GM19324 (cell line): ENCODE data around the gene PIP4P1.
"Not testable (repeated sequence)": the region's sequence is repeated elsewhere in the genome, so short reads cannot be mapped to it uniquely, and the experiment has no call there.

ENCODE experiments used
- ATAC-seq: cut with Tn5 transposase; IDR thresholded peaks from one replicate; pipeline ENCODE4 v1.9.1; 2021; ENCODE audit warnings: mild to moderate bottlenecking, moderate library complexity; ENCODE audit not compliant: unreplicated experiment, low FRiP score

The PIP4P1 gene

GRCh38 chr14:20461225-20462141 is at the start of gene PIP4P1:
Gene PIP4P1, minus strand, starts transcription at chr14:20461434. Its CDS starts 109 bp downstream, at chr14:20461325.
- peak; percentile 95 for ATAC-seq

- ATAC-seq: no peak
These were observed 47.1 kb upstream of the PIP4P1 start for GRCh38 chr14:20508367-20508766.

- not testable (repeated sequence) for ATAC-seq
These were observed 46.3 kb upstream of the PIP4P1 start for GRCh38 chr14:20507537-20507936.

GRCh38 chr14:20506752-20507151 is 45.5 kb upstream of the PIP4P1 start:
- ATAC-seq: not testable (repeated sequence)

- ATAC-seq: not testable (repeated sequence)
These were observed 45.0 kb upstream of the PIP4P1 start for GRCh38 chr14:20506276-20506675.

GRCh38 chr14:20503898-20504297 is 42.7 kb upstream of the PIP4P1 start:
- ATAC-seq: no peak

DNA sequence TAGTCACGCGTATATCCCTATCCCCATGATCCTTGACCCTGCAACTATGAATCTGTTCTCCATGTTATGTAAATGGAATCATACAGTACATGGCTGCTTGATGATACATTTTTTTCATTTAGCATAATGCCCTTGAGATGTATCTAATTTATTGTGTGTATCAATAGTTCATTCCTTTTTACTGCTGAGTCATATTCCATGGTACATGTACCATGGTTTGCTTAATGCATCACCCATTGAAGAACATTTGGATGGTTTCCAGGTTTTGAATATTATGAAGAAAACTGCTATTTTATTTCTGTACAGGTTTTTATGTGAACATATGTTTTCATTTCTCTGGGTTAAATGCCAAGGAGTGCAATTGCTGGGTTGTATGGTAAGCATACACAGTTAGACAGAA is 40.1 kb upstream of the PIP4P1 start:
- ATAC-seq: no peak

DNA sequence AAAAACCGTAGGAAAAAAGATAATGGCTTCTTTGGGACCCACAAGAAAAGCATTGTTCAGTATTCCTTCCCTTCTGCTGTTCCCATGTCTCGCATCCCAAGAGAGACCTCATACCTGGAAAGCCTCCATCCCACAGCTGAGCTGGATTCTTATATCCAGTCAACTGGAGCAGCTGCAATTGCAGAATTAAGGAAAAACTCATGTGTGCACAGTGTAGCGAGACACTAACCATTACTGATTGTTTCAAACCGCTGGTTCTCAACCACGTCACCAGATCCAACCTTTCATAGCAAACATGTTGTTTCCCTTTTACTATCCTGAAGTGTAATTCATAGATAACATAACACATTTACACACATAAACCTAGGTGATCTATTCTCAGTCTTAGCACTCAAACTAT is 38.6 kb upstream of the PIP4P1 start:
- ATAC-seq: no peak

GRCh38 chr14:20499108-20499507 is 37.9 kb upstream of the PIP4P1 start:
- ATAC-seq: no peak

GRCh38 chr14:20498622-20499021 is 37.4 kb upstream of the PIP4P1 start:
- no peak for ATAC-seq

DNA sequence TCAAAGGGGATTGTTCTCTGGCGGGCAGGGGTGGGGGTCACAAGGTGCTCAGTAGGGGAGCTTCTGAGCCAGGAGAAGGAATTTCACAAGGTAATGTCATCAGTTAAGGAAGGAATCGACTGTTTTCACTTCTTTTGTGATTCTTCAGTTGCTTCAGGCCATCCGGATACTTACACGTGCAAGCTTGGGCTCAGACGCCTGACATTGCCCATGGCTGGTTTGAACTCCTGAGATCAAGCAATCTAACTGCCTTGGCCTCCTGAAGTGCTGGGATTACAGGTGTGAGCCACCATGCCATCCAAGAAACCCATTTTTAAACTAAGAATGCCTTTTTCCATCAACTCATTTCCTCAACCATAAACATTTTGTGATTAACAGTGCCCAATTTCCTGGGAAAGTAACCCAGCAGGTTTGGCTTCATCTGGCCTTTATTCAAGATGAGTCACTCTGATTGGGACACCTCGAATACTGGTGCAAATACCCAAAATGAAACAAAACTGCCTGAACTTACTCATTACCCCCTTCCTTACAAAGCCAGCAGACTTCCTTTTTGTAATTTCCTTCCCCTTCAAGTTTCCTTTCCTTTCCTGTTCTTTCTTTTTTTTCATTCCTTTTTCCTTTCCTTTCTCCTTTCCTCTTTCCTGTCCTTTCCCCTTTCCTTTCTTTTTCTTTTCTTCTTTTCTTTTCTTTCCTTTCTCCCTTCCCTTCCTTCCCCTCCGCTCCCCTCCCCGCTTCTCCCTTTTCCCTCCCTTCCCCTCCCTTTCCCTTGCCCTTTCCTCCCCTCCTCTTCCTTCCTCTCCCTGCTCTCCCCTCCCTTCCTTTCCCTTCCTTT is 33.9 kb upstream of the PIP4P1 start:
- no peak for ATAC-seq

- no peak for ATAC-seq
These were observed 32.4 kb upstream of the PIP4P1 start for GRCh38 chr14:20493634-20494033.

DNA sequence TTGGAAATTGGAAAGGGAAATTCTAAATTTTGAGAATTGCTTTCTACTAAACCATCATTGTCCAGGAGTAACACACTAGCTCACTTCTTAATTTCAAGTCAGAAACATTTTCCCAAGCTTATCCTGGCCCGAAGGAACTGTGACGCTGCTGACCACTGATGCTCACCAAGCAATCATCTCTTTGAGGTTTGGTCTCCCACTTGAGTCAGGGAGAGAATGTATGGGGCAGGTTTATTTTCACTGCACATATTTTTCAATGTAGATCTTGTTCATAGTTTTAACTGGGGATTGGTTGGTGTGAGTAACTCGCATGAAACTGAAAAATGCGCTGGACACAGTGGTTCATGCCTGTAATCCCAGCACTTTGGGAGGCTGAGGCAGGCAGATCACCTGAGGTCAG is 31.3 kb upstream of the PIP4P1 start:
- ATAC-seq: no peak

DNA sequence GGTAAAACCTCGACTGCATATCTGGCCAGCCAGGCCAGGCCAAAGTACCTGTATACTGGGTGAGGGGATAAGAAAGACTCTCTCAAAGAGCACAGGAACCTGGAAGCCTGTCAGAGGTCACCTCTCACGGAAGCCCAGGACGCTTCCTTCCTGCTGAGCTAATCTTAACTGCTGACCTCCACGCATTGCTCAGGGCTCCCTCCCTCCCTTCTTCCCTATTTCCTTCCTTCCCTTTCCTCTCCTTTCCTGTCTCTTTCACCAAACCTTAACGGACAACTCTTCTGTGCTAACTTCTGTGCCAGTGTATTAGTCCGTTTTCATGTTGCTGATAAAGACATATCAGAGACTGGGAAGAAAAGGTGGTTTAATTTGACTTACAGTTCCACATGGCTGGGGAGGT is 29.3 kb upstream of the PIP4P1 start:
- ATAC-seq: no peak

DNA sequence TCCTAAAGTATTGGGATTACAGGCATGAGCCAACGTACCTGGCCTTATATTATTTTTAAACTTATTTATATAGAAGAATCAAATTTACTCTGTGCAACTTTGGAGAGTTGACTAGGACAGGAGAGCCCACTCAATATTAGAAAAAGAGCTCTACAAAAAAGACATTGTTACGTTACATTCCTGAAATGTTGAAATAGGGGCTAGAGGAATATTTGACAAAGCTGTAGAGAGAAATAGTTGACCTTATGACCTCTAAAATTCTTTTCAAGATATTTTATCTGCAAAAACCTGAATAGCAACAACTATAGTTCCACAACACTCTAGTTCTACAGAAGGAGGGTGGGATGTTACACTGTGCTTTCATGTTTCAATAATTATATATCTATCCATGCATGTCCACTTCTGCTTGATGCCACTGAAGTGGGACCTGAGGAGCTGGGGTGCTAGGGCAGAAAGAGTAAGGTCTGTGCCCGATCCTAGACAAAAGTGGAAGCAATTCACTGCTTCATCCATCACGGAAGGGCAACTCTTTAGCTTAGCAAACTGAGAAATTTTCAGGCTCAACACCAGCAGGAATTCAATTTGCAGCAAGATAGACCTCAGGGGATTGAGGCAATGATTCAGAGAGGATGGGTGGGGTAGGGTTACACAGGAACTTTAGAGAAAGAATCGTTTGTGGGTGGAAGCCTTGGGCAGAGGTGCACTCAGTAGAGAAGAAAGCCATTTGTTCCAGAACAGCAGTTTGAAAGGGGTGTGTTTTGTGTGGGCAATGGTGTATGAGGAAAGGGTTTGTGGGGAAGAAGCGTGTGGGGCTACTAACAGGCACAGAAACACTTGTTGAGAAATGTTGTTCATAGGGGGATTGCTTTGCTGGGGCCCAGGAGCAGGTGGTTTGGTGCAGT is 28.1 kb upstream of the PIP4P1 start:
- ATAC-seq: peak; percentile 28

DNA sequence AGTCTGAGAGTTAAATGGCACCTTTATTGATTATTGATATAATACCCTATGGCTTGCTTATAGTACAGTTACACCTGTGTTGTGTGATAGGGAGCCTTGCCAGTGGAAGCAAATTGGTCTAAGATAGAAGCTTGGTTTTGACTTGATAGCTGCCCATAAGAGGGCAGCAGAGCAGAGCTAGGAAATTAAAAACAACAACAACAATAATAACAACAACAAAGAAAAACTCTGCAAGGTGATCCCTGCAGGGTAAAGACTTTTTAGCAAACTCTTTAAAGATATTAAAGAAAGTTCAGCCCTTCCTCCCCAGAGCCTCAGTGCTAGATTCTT is 26.1 kb upstream of the PIP4P1 start:
- no peak for ATAC-seq

DNA sequence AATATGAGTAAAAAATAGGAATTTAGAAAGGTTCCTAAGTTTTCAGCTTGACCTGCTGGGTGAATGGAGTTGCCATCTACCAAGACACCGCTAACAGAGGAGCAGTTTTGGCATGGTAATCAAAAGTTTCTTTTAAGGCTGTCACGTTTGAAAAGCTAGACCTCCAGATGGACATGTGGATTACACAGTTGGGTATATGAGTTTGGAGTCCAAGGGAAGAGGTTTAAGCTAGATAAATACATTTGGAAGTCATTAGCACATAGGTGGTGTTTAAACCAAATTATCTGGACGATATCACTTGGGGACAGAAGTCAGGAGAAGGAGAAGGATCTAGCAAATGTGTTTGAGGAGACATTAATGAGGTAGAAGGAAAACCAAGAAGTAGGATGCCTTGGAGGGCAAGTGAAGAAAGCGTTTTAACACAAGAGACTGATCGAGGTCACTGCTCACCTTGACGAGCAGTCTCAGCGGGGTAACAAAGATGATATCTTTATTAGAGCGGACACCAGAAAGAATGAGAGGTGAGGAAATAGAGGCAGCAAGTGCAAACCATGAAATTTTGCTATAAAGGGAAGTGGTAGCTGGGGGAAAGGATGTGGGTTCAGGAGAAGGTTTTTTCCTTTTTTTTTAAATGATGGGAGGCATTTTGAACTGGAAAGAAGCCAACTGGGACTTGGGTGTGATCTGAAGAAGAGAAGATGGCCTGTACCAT is 25.6 kb upstream of the PIP4P1 start:
- no peak for ATAC-seq

DNA sequence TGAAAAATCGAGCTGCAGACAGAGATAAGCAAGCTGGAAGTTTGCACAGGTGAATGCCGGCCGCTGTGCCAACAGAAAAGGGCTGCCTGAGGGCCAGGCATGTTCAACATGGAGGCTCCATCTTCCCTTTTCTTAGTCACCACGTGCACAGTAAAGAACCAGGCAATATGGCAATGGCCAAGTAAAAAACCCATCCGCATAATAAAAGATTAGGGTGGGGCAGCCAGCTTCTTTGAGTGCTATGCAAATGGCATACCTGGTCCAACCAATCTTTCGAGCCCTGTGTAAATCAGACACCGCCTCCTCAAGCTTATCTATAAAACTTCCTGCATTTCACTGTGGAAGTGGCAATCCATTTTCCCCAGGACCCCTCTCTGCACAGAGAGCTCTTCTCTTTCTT is 24.7 kb upstream of the PIP4P1 start:
- ATAC-seq: no peak

DNA sequence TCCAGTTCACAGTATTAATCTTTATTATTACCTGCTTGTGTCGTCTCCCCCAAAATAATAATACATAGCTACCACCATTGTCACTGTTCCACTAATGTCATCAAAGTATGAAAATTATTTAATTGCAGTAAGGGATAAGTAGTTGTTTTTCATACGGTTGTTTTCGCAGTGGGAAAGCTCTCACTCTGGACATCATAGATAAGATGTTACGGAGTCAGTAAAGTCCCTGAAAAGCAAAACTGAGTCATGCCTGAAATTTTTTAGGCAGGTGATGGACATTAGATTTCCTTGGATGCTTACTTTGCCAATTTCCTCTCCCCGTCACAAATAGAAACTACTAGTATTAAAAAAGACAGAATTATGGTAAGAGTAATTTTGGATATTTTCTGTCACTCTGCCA is 21.1 kb upstream of the PIP4P1 start:
- ATAC-seq: no peak

DNA sequence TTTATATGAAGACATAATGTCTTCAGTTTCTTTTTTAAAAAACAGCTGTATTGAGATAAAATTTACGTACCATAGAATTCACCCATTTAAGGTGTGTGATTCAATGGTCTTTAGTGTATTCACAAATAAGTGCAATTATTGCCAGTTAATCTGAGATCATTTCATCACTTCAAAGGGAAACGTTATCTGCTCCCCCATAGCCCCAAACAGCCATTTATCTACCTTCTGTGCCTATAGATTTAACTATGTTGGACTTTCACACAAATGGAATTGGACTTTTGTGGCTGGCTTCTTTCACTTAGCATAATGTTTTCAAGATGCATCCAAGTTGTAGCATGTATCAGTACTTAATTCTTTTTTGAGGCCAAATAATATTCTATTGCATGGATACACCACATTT is 17.7 kb upstream of the PIP4P1 start:
- ATAC-seq: no peak
